ENCODE data around the gene FAM184A. TPM values are rescaled to one million over a fixed set of nuclear protein-coding genes. Genes with fewer than 3 reads are reported as not detected.

The FAM184A gene
- total RNA-seq, 1 donor from 2014 or later = 3.4 TPM

GRCh38 chr6:119073307-119074051, 5.0 kb downstream of the FAM184A start:
- H3K27ac ChIP-seq = no peak overlapping the region
- intact Hi-C loops (cut with DNase I) = no loop called here
- no peaks in the 10 kb centered on the region for H3K9me3 ChIP-seq
- DNase-seq (ENCODE audit: extremely low spot score in 2 of 2) = no peak
- no peaks in the 10 kb centered on the region for H3K27me3 ChIP-seq
- no peak overlapping the region for H3K4me3 ChIP-seq
- TF ChIP-seq CTCF (IDR thresholded peaks at IDR 0.05) = no peak
- TF ChIP-seq POLR2A (IDR thresholded peaks at IDR 0.05) = no peak
- no peak for TF ChIP-seq POLR2AphosphoS5 (IDR thresholded peaks at IDR 0.05; ENCODE audit: insufficient read depth in 1 of 2, low read depth in 1 of 2)
- H3K4me1 ChIP-seq = no peaks in the 10 kb centered on the region
- H3K36me3 ChIP-seq = no peaks in the 10 kb centered on the region

- TF ChIP-seq POLR2A (IDR thresholded peaks at IDR 0.05) = no peak
- TF ChIP-seq POLR2AphosphoS5 (IDR thresholded peaks at IDR 0.05; ENCODE audit: insufficient read depth in 1 of 2, low read depth in 1 of 2) = no peak
- no peak for TF ChIP-seq CTCF (IDR thresholded peaks at IDR 0.05)
- Histone ChIP-seq H3K4me1 (no peaks in the 10 kb centered on the region), H3K9me3 (no peaks in the 10 kb centered on the region), H3K4me3 (no peak overlapping the region), H3K27me3 (no peaks in the 10 kb centered on the region), H3K27ac (no peak overlapping the region), H3K36me3 (no peaks in the 10 kb centered on the region)
- no peak for DNase-seq (ENCODE audit: extremely low spot score in 2 of 2)
- intact Hi-C loops (cut with DNase I) = no loop called here
Measured at GRCh38 chr6:119071576-119071975, 6.9 kb downstream of the FAM184A start.

- Histone ChIP-seq H3K27ac (no peak overlapping the region), H3K27me3 (no peaks in the 10 kb centered on the region), H3K9me3 (no peaks in the 10 kb centered on the region), H3K4me3 (no peak overlapping the region), H3K36me3 (no peaks in the 10 kb centered on the region), H3K4me1 (no peaks in the 10 kb centered on the region)
- DNase-seq (ENCODE audit: extremely low spot score in 2 of 2) = no peak
- TF ChIP-seq POLR2AphosphoS5 (IDR thresholded peaks at IDR 0.05; ENCODE audit: insufficient read depth in 1 of 2, low read depth in 1 of 2) (no peak), POLR2A (IDR thresholded peaks at IDR 0.05) (no peak), CTCF (IDR thresholded peaks at IDR 0.05) (no peak)
- intact Hi-C loops (cut with DNase I) = no loop called here
Measured at GRCh38 chr6:119067091-119067490, 11.4 kb downstream of the FAM184A start.

DNA sequence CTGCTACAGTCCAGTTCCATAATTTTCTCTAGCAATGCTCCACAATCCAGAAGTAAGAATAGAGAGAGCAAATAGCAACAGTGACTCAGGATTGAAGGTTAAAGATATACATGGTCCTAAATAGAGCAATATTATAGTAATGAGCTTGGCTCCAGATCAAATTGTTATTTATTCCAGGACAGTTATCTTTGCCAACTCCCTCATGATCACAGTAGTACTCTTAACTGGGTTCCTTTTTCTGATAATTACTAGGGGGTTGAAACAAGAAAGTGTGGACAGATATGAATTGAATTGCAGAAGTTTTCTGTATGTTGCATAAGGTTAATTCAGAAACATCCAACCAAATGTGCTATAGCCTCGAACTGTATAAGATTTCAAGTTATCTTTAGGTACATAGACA, 11.9 kb downstream of the FAM184A start:
- Histone ChIP-seq H3K36me3 (no peaks in the 10 kb centered on the region), H3K9me3 (no peaks in the 10 kb centered on the region), H3K27me3 (no peaks in the 10 kb centered on the region), H3K4me3 (no peak overlapping the region), H3K27ac (no peak overlapping the region), H3K4me1 (no peaks in the 10 kb centered on the region)
- intact Hi-C loops (cut with DNase I) = no loop called here
- no peak for DNase-seq (ENCODE audit: extremely low spot score in 2 of 2)
- TF ChIP-seq POLR2A (IDR thresholded peaks at IDR 0.05) (no peak), POLR2AphosphoS5 (IDR thresholded peaks at IDR 0.05; ENCODE audit: insufficient read depth in 1 of 2, low read depth in 1 of 2) (no peak), CTCF (IDR thresholded peaks at IDR 0.05) (no peak)

DNA sequence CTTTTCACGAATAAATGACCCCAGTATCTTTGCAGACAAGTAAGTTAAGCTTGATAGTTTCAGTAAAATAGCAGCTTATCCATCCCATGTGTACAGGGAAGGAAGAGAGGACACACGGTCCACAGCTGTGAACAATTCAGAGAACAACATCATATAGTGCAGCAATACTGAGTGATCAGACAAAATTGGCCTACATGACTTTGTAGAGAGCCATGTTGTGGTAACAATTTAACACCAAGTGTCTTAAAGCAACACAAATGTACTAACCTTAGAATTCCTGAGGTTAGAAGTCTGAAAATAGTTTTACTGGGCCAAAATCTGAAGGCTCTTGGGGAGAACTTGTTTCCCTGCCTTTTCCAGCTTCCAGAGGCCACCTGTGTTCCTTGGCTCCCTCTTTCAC, 12.5 kb downstream of the FAM184A start:
- DNase-seq (ENCODE audit: extremely low spot score in 2 of 2) = no peak
- intact Hi-C loops (cut with DNase I) = no loop called here
- TF ChIP-seq POLR2A (IDR thresholded peaks at IDR 0.05) = no peak
- no peak for TF ChIP-seq POLR2AphosphoS5 (IDR thresholded peaks at IDR 0.05; ENCODE audit: insufficient read depth in 1 of 2, low read depth in 1 of 2)
- no peak for TF ChIP-seq CTCF (IDR thresholded peaks at IDR 0.05)

More for the DNA sequence above, 12.5 kb downstream of the FAM184A start:
- Histone ChIP-seq H3K27me3 (no peaks in the 10 kb centered on the region), H3K4me3 (no peak overlapping the region), H3K27ac (no peak overlapping the region), H3K36me3 (no peaks in the 10 kb centered on the region), H3K9me3 (no peaks in the 10 kb centered on the region), H3K4me1 (no peaks in the 10 kb centered on the region)
